Stomach smooth muscle (tissue), 2 donors: Measurements from ENCODE around the gene MAP3K7CL.

Experiments used
- H3K27ac ChIP-seq: one replicate; pipeline ENCODE4 v1.7.0; 2013; ENCODE audit warnings: mild to moderate bottlenecking, low read length, inconsistent platforms
- H3K27me3 ChIP-seq, 2 donors: one replicate each; pipeline ENCODE4 v1.7.0; 2013; ENCODE audit warnings: low read length in 2 of 2; ENCODE audit not compliant: insufficient read depth in 2 of 2, control insufficient read depth in 1 of 2
- H3K36me3 ChIP-seq, 2 donors: one replicate each; pipeline ENCODE4 v1.7.0; 2013; ENCODE audit warnings: low read length in 2 of 2; ENCODE audit not compliant: control insufficient read depth in 2 of 2, insufficient read depth in 2 of 2
- H3K4me1 ChIP-seq: one replicate; pipeline ENCODE4 v1.7.0; 2013; ENCODE audit warnings: low read length; ENCODE audit not compliant: control insufficient read depth, insufficient read depth
- H3K4me3 ChIP-seq, 2 donors: one replicate each; pipeline ENCODE4 v1.7.0; 2013; ENCODE audit warnings: low read length in 2 of 2
- H3K9ac ChIP-seq, 2 donors: one replicate each; pipeline ENCODE4 v1.7.0; 2013; ENCODE audit warnings: low read length in 2 of 2, mild to moderate bottlenecking in 1 of 2
- H3K9me3 ChIP-seq, 2 donors: one replicate each; pipeline ENCODE4 v1.7.0; 2013; ENCODE audit warnings: low read length in 2 of 2; ENCODE audit not compliant: control insufficient read depth in 2 of 2
- donor health status: healthy.
- donor health status: Pancreatic carcinoma.

MAP3K7CL gene

DNA sequence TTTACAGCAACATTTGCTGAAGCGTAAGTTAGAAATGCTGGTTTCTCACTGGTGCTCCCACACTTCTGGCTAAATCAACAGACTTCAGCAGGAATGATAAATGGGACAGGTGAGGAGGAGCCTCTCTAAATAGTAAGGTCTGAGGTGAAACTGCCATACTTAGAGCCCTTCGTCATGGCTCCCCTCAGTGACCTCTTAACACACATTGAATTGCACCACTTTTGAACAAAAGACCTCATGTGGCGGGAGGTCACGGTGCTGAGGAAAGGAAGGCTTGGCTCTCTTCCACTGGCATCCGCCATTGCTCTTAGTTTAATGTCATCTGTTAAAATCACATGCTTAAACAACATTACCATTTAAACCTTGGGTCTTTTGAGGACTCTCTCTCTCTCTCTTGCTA is 3.4 kb downstream of the MAP3K7CL start:
- Histone ChIP-seq H3K4me1 (peaks cover 9% of the 10 kb centered on the region), H3K9me3 (no peaks in the 10 kb centered on the region), H3K27ac (no peak overlapping the region), H3K27me3 (no peaks in the 10 kb centered on the region), H3K9ac (no peak overlapping the region), H3K36me3 (no peaks in the 10 kb centered on the region), H3K4me3 (no peak overlapping the region)

GRCh38 chr21:29135481-29135880 is 5.0 kb downstream of the MAP3K7CL start:
- Histone ChIP-seq H3K4me3 (no peak overlapping the region), H3K27me3 (no peaks in the 10 kb centered on the region), H3K9ac (no peak overlapping the region), H3K27ac (no peak overlapping the region), H3K9me3 (no peaks in the 10 kb centered on the region), H3K36me3 (no peaks in the 10 kb centered on the region), H3K4me1 (peaks cover 8% of the 10 kb centered on the region)

DNA sequence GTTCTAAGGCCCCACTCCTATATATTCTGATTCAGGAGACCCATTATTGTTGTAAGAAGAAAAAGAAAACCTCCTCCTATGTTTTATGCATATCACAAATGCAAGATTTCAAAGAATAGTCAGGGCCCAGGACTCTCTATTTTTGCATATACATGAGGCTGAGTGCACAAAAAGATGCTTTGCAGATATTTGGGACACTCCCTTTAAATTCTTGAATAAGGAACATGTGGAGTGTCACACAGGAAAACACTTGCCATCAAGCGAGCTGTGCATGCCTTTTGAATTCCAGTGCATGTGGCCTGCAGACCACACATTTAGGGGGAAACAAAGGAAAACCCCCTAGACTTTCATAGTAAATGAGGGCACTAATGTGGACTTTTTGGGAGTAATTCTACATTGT is 5.6 kb downstream of the MAP3K7CL start:
- H3K4me3 ChIP-seq, result no peak overlapping the region
- no peaks in the 10 kb centered on the region for H3K27me3 ChIP-seq
- H3K27ac ChIP-seq, result no peak overlapping the region
- peaks cover 4% of the 10 kb centered on the region for H3K4me1 ChIP-seq
- H3K9ac ChIP-seq, result no peak overlapping the region
- H3K9me3 ChIP-seq, result no peaks in the 10 kb centered on the region
- H3K36me3 ChIP-seq, result no peaks in the 10 kb centered on the region

- no peaks in the 10 kb centered on the region for H3K9me3 ChIP-seq
- H3K4me1 ChIP-seq, result peaks cover 8% of the 10 kb centered on the region
- H3K27ac ChIP-seq, result no peak overlapping the region
- H3K27me3 ChIP-seq, result no peaks in the 10 kb centered on the region
- no peaks in the 10 kb centered on the region for H3K36me3 ChIP-seq
- H3K4me3 ChIP-seq, result no peak overlapping the region
- H3K9ac ChIP-seq, result no peak overlapping the region
Observed at GRCh38 chr21:29144736-29145353, 14.4 kb downstream of the MAP3K7CL start.

DNA sequence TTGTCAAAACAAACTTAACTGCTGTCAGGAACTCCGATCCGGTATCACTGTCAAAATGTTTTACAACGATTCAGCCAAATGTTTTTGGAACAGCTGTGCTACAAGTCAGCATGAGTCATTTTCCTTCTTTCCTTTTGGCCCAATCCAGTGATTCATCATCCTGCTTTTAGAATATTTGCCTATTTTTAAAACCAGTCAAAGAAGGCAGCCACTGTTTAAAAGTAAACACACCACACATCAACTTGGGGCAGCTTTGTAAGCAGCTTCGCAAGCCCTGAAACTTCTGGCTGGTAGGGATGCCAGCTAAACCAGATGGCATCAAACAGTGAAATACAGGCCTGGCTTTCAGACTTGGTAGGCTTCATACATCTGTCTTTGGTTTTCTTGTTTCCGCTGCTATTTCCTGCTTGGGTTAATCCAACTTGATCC is 14.9 kb downstream of the MAP3K7CL start:
- peak overlapping the region; percentile 32 for H3K27ac ChIP-seq
- H3K4me3 ChIP-seq, result peak overlapping the region in 1 of 2 donors; percentile 6

GRCh38 chr21:29145852-29146453 is 15.5 kb downstream of the MAP3K7CL start:
- peak overlapping the region in 1 of 2 donors; percentile 39 for H3K9ac ChIP-seq
- H3K4me3 ChIP-seq, result peak overlapping the region in 1 of 2 donors; percentile 6
- no peaks in the 10 kb centered on the region for H3K27me3 ChIP-seq
- H3K4me1 ChIP-seq, result peaks cover 8% of the 10 kb centered on the region
- H3K36me3 ChIP-seq, result no peaks in the 10 kb centered on the region
- no peaks in the 10 kb centered on the region for H3K9me3 ChIP-seq
- peak overlapping the region; percentile 32 for H3K27ac ChIP-seq

More for the DNA sequence above, 14.9 kb downstream of the MAP3K7CL start:
- Histone ChIP-seq H3K27me3 (no peaks in the 10 kb centered on the region), H3K9ac (peak overlapping the region in 1 of 2 donors; percentile 39), H3K36me3 (no peaks in the 10 kb centered on the region), H3K9me3 (no peaks in the 10 kb centered on the region), H3K4me1 (peaks cover 8% of the 10 kb centered on the region)

GRCh38 chr21:29146726-29147125 is 16.3 kb downstream of the MAP3K7CL start:
- Histone ChIP-seq H3K36me3 (no peaks in the 10 kb centered on the region), H3K27ac (no peak overlapping the region), H3K4me1 (peaks cover 8% of the 10 kb centered on the region), H3K4me3 (no peak overlapping the region), H3K9ac (no peak overlapping the region), H3K9me3 (no peaks in the 10 kb centered on the region), H3K27me3 (no peaks in the 10 kb centered on the region)

- Histone ChIP-seq H3K9ac (no peak overlapping the region), H3K27me3 (no peaks in the 10 kb centered on the region), H3K9me3 (no peaks in the 10 kb centered on the region), H3K4me3 (no peak overlapping the region), H3K27ac (no peak overlapping the region), H3K36me3 (no peaks in the 10 kb centered on the region), H3K4me1 (peaks cover 8% of the 10 kb centered on the region)
Observed at GRCh38 chr21:29148530-29148929, 18.1 kb downstream of the MAP3K7CL start.

- H3K4me1 ChIP-seq, result peaks cover 8% of the 10 kb centered on the region
- no peaks in the 10 kb centered on the region for H3K36me3 ChIP-seq
- H3K27me3 ChIP-seq, result no peaks in the 10 kb centered on the region
- H3K9me3 ChIP-seq, result no peaks in the 10 kb centered on the region
- H3K9ac ChIP-seq, result no peak overlapping the region
- H3K27ac ChIP-seq, result no peak overlapping the region
- no peak overlapping the region for H3K4me3 ChIP-seq
Observed at GRCh38 chr21:29149808-29150425, 19.5 kb downstream of the MAP3K7CL start.

DNA sequence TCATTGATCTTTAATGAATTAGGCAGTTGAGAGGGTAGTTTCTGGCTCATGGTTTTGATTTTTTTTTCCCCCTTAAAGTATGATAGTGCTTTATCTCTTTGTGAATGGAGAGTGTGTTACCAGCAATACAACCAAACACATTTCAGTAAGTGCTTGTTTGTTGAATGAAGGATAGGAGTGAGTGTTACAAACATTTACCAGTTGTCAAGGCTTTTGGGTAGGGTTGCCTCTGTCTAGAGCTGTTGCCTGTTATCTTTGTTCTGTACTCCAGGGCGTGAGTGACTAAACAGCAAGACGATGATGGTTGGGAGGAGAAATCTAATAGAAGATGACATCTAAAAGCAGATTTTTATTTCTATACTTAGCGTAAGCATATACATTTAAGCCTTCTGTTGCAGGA is 21.5 kb downstream of the MAP3K7CL start:
- H3K9me3 ChIP-seq, result no peaks in the 10 kb centered on the region
- no peak overlapping the region for H3K9ac ChIP-seq
- H3K4me3 ChIP-seq, result no peak overlapping the region
- H3K27me3 ChIP-seq, result no peaks in the 10 kb centered on the region
- H3K36me3 ChIP-seq, result no peaks in the 10 kb centered on the region
- no peaks in the 10 kb centered on the region for H3K4me1 ChIP-seq
- H3K27ac ChIP-seq, result no peak overlapping the region

DNA sequence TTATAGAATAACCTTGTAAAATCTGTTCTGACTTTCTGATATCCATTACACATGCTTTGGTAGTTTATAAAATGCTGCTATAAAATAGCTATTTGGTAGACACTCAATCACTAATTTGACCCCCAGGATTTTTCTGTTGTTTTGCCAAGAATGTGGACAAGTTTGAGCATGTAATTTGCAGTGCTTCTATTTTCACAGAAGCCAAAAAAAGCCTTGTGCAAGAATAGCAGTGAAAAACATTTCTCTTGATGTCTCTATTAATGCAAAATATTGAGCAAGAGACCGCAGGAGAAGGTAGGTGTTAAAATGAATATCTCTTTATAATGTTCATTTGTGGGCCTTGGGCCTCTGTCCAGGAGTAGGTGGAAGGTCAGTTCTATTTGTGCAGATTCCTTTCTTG is 22.5 kb downstream of the MAP3K7CL start:
- no peaks in the 10 kb centered on the region for H3K27me3 ChIP-seq
- no peak overlapping the region for H3K9ac ChIP-seq
- H3K9me3 ChIP-seq, result no peaks in the 10 kb centered on the region
- H3K4me1 ChIP-seq, result no peaks in the 10 kb centered on the region
- H3K36me3 ChIP-seq, result no peaks in the 10 kb centered on the region
- no peak overlapping the region for H3K4me3 ChIP-seq
- H3K27ac ChIP-seq, result no peak overlapping the region
